HG03558 (cell line): ENCODE results near the gene TRAF3.

Experiments
- ATAC-seq: cut with Tn5 transposase; IDR thresholded peaks from one replicate; pipeline ENCODE4 v1.9.1; 2021; ENCODE audit warnings: moderate number of reproducible peaks; ENCODE audit not compliant: unreplicated experiment; ENCODE audit errors: extremely low read depth

TRAF3 gene

DNA sequence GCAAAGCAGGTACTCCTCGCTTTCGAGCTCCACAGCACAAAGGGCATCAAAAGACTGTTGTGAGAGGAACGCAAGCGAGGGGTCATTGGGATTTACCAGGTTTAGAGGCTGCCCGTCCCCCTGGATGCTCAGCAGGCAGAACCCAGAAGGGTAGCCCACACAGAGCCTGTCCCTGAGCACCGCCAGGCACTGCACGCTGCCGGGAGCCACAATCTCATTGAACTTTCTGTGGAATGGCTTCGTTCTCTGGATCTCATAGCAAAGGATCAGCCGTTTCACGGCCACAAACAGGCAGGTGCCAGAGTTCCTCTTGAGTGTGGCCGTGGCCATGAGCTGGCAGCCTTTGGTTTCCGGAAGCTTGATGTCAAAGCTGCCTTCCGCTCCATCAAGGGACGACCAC lies 166.7 kb downstream of the TRAF3 start:
- no peak for ATAC-seq

GRCh38 chr14:102944448-102945330 lies 167.4 kb downstream of the TRAF3 start:
- ATAC-seq = no peak

DNA sequence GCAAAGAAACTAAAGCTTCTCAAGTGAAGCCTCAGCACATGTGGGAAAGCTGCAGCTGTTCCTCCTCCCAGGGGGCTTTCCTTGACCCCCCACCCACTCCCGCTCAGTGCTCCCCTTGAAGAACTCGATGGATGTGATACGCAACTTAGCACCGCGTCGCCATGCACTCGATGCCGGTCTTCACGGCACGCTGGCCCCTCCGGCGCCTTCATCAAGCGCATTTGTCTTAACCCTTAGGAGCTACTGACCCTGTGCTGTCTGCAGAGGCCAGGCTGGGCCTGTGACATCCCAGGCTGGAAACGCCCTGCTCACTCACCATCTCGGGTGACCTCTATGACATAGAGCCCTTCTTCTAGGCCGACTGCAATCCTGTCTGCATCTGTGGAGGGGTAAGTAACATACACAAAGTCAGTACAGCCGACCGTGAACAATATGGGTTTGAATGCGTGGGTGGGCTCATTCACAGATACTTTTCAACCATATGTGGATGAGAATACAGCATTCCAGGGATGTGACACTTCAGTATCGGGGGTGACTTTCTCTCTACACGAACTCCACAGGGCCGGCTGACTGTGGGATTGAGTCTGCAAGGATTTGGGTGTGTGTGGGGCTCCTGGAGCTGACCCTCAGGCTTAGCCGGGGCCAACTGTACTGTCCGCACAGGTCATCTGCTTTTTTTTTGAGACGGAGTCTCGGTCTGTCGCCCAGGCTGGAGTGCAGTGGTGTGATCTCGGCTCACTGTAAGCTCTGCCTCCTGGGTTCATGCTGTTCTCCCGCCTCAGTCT lies 168.3 kb downstream of the TRAF3 start:
- no peak for ATAC-seq

- no peak for ATAC-seq
These were observed 170.3 kb downstream of the TRAF3 start for GRCh38 chr14:102947321-102948103.

GRCh38 chr14:102948698-102949061 lies 171.4 kb downstream of the TRAF3 start:
- ATAC-seq = no peak

GRCh38 chr14:102949062-102949800 lies 172.0 kb downstream of the TRAF3 start:
- no peak for ATAC-seq

GRCh38 chr14:102949801-102950451 lies 172.7 kb downstream of the TRAF3 start:
- no peak for ATAC-seq

GRCh38 chr14:102951034-102951433 lies 173.8 kb downstream of the TRAF3 start:
- ATAC-seq = no peak

DNA sequence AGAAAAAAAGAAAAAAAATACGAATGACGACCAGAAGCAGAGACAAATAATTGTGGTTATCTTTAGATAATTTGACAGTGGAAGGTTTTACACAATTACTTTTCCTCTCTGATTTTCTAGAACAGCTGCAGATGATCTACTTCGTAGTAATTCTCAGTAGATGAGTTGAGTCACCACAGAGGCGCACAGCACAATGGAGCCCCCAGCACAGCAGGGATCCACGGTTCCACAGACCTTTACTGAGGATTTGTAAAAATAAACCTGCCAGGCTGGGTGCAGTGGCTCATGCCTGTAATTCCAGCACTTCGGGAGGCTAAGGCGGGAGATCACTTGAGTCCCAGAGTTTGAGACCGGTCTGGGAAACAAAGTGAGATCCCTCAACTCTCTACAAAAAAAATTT lies 174.6 kb downstream of the TRAF3 start:
- ATAC-seq = no peak

DNA sequence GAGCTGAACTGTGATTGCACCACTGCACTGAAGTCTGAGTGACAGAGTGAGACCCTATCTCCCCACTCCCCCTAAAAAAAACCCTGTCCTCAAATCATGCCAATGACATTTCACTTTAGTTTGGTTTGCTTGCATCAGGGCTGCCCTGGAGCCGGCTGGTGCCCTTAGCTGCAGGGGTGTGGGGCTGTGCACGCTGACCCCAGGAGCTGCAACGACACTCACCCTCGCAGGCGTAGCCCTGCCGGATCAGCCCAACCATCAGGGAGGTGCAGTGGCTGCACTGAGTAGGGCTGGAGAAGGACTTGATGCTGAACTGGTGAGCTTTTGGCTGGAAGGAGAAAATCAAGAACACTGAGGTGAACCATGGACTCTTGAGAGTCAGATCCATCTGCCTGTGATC lies 175.0 kb downstream of the TRAF3 start:
- no peak for ATAC-seq

GRCh38 chr14:102953100-102953499 lies 175.9 kb downstream of the TRAF3 start:
- no peak for ATAC-seq

DNA sequence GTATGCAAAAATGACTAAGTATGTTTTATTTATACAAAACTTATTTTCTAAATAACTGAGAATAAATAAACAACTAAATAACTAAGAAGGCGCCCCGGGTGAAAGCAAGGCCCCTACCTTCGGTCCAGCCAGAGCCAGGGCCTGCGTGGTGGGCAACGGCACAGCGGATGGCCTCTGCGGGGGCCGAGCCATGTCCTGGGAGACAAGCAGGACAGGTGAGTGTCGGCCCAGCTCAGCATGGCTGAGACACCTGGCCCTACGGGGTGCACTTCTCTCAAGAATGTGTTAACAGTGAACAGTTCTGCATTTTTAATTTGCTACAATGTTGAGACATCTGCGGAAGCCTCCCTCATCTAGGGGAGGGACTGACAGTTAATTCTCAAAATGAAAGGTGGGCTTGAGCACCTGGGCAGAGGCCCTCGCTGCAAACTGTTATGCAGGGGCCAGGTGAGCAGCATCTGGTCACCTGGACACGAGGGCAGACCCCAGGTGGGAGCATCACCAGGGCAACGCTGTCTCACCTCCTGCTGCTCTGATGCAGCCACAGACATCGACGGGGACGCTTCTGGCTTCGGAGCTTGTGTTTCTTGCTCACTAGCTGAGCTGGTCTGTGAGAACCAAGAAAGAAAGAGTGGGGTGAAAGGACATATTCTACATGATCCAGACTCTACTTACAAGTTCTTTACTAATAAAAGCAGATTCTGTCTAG lies 177.0 kb downstream of the TRAF3 start:
- ATAC-seq = no peak

DNA sequence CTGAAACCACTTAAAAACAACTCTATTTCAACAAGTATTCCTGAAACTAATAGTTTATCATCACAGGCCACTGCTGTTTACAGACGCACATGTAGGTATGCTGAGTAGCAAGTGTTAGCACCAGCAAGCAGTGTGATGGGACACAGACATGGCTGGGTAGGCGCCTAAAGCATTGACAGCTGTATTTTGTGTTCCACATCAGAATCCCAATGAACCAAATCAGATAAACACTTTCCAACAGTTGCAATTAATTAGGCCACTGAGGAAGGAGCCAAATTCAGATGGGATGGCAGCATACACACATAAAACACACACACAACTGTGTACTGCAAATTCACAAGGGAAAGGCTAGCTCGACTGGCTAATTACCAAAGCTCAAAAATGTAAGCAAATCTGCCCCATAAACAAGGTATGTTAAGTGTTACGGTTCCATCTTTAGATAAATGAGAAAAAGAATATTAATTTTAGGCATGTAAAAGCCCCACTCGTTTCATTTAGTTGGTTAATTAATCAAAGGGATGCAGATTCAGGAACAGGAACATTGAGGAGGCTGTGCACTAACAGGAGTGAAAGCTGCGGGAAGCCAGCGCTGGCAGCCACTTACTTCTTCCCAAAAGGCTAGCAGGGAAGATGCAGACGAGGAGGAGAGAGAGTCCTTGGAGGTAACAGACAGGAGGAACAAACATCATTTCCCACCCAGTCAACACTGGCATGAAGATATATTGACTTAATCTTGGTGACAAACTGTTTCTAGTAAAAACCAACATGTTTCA lies 178.6 kb downstream of the TRAF3 start:
- ATAC-seq = no peak

DNA sequence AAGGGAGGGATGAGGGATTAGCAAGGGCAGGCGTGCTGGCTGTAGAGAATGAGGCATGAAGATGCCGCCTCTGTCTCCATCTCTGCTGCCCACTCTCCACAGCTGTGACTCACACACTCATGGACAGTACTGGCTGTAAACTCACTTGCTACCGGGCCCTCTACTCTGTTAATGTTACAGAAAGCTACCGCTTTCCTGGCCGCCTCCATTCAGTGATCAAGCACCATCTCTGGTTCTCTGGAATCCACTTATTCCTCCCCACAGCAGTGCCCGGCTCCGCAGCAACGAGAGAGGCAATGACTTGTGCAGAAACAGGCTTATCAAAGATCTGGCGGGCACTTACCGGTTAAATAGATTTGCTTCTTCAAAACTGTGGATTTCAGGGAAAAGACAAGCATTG lies 180.0 kb downstream of the TRAF3 start:
- no peak for ATAC-seq

DNA sequence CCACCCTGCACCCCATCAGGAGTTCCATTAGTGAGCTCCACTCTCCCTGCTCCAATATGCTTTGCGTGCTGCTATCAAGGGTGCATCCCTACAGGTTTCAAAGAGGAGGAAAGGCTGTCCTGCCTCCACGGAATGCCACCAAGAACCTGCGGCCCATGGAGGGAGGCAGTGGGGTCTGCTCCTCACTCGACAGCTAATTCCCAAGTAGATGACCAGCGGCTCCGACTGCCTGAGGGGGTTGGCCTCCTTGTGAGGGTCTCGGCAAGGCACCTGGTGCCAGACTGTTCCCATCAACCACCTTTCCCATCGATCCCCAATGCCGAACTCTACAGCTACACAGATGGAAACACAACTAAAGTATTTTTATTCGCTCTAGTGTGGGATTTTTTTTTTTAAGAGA lies 181.2 kb downstream of the TRAF3 start:
- no peak for ATAC-seq
